GM12873 (cell line): Measurements from ENCODE around the gene TMOD1.

ENCODE experiments used
- TF ChIP-seq, protein P1 (sequence below): IDR thresholded peaks from 2 replicates; pipeline ENCODE4 v1.5.1; 2012; ENCODE audit warnings: low read depth, mild to moderate bottlenecking, moderate library complexity, low read length, control low read depth; ENCODE audit not compliant: insufficient read depth; ENCODE audit errors: missing control alignments

TMOD1 gene

DNA sequence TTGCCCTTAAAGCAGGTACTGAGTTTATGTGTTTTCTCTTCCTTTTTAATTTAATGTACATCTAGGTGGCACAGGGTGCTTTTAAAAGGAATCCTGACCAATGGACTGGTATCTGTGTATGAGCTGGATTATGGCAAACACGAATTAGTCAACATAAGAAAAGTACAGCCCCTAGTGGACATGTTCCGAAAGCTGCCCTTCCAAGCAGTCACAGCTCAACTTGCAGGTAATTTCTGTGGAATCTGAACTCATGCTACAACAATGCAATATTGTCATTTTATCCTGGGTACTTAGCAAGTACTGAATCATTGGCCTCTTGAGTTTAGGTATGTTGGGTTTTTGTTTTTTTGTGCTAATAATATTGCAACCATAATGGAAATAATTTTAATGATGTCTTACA, 14.4 kb upstream of the TMOD1 start:
- TF ChIP-seq, protein P1, sequence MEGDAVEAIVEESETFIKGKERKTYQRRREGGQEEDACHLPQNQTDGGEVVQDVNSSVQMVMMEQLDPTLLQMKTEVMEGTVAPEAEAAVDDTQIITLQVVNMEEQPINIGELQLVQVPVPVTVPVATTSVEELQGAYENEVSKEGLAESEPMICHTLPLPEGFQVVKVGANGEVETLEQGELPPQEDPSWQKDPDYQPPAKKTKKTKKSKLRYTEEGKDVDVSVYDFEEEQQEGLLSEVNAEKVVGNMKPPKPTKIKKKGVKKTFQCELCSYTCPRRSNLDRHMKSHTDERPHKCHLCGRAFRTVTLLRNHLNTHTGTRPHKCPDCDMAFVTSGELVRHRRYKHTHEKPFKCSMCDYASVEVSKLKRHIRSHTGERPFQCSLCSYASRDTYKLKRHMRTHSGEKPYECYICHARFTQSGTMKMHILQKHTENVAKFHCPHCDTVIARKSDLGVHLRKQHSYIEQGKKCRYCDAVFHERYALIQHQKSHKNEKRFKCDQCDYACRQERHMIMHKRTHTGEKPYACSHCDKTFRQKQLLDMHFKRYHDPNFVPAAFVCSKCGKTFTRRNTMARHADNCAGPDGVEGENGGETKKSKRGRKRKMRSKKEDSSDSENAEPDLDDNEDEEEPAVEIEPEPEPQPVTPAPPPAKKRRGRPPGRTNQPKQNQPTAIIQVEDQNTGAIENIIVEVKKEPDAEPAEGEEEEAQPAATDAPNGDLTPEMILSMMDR: peak; percentile 34

DNA sequence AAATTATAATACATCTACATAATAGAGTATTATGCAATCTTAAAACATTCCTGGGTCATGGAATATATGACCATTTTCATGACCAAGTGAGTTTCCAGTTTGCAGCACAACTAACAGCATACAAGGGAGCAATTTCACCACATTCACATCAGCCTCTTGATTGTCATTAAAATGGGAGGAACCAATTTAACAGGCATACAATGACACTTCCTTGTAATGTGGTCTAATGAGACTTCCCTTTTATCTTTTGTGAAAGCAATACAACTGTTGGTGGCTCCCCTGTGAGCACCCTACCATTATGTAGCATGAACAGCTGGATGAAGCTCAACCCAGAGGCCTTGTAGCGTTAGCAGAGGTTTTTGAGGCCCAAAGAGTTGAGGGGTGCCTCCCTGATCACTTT, 13.6 kb upstream of the TMOD1 start:
- TF ChIP-seq, protein P1: no peak

- TF ChIP-seq, protein P1: no peak
These were observed 10.1 kb upstream of the TMOD1 start for GRCh38 chr9:97491216-97491999.

DNA sequence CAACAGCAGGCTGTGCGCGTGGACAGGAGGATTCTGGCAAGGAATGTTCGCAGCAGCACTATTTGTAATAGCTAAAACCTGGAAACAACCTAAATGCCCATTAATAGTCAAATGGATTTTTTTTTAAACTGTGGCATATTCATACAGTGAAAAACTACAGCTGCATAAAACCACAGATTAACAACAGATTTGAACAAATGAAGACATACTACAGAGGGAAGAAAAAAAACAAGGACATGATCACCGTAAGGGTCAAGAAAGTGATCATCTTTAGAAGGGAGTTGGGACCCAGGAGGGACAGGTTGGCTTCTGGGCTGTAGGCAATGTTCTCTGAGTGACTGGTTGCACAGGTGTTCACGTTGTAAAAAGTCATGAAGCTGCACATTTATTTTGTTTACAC, 1.2 kb upstream of the TMOD1 start:
- TF ChIP-seq, protein P1: no peak

DNA sequence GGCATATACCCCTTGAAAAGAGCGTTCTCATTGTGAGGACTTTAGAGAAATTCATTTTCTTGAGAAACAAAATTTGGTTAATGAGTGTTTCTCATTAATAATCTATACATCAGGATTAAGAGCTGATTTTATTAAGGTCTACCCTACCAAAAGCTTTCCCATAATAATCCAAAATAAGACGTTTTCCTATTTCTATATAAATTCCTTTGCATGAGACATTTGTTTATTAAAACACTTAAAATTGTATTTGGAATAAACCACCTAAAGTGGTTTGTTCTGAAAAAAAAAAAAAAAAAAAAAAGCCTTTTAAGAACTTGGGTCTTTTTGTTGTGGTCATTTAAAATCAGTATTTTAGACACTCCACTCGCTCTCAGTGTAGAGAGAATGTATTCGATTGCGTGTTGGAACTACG, 695 bp upstream of the TMOD1 start:
- TF ChIP-seq, protein P1: no peak

- TF ChIP-seq, protein P1: no peak
These were observed 431 bp downstream of the TMOD1 start for GRCh38 chr9:97501972-97502221.

GRCh38 chr9:97502222-97502983, 937 bp downstream of the TMOD1 start:
- TF ChIP-seq, protein P1: no peak
